Activated CD8-positive, alpha-beta memory T cell treated with anti-CD3 and anti-CD28 coated beads, Interleukin-2, amount 50 U/mL, for 24 hours (primary cell): Measurements from ENCODE around the gene ANKRD12.

Experiments used
- DNase-seq: peaks from one replicate; pipeline ENCODE4 v3.0.0-alpha.2; 2020; ENCODE audit errors: extremely low read depth

Gene ANKRD12

DNA sequence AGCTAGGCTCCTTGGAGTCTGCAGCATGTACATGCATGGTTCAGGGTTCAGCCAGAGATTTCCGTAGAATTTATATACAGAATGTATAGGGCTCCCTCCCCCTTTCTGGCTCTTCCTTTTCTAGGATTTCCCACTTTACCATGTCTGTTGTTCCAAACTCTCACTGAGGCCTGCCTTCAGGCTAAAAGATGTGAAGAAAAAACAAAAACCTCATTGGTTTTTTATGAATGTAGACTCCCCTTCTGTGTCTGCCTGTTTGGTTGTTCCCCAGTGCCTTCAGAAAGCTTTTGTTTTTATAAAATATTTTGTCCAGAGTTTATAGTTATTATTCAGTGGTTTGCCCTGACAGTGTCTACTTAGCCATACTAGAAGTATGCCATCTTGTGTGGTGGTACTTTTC is 30.5 kb upstream of the ANKRD12 start:
- DNase-seq, result no peak

DNA sequence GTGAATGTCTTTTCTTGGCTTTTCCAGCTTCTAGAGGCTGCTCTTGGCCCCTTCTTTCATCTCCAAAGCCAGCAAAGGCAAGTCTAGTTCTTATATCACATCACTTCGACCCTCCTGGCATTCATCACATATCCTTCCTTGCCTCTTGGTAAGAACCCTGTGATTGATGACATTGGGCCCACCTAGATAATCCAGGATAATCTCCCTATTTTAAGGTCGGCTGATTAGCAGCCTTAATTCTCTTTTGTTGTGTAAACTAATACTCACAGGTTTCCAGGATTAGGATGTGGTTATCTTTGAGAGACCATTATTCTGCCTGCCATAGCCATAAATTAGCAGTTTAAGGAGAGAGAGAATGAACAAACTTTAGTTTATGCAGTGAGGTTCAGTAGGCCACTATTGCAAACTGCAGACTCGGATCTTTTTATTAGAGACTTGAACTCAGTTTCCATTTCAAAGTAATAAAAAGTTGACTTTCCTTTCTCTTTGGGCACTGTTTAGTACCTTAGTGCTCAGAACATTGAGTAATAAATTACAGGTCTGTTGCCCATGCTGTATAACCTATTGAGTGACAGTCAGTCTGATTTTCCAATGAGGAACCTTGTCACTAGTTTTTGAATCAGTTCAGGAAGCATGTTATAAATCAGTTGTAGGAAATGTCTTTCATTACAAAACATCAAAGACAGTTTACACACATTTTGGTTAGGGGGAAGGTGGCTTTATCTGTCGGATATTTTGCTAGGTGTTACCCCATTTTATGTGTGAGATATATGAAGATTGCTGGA is 29.6 kb upstream of the ANKRD12 start:
- no peak for DNase-seq

DNA sequence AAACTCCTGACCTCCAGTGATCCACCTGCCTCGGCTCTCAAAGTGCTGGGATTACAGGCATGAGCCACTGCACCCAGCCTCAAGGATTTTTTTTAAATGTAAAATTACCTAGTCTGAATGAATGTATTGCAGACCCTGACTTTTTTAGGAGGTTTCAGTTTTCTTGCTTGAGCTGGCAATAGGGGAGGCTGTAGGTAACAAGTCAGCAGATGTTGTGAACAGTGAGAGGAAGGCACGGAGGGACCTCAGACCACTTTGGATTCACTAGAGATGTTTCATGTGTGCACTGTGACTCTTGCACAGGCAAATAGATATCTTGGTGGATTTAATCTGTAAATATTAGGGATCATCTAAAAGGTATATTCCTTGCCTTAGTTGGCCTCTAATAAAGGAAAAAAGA is 27.7 kb upstream of the ANKRD12 start:
- no peak for DNase-seq

DNA sequence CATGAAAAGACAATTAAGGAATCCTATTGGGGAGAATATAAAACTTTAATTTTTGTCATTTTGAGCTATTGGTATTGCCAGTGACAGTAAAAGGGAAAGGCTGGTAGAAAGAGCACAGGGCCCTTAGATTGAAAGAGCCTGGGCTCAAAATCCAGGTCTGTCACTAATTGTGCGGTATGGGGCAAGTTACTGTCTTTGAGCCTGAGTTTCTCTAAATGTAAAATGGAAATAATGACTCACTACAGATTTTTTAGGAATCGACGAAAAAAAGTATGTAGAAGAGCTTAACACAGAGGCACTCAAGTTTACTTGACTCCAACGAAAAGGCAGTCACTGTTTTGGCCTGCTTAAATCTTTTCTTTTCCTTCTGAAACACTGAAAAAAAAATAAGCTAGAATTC is 27.1 kb upstream of the ANKRD12 start:
- no peak for DNase-seq

DNA sequence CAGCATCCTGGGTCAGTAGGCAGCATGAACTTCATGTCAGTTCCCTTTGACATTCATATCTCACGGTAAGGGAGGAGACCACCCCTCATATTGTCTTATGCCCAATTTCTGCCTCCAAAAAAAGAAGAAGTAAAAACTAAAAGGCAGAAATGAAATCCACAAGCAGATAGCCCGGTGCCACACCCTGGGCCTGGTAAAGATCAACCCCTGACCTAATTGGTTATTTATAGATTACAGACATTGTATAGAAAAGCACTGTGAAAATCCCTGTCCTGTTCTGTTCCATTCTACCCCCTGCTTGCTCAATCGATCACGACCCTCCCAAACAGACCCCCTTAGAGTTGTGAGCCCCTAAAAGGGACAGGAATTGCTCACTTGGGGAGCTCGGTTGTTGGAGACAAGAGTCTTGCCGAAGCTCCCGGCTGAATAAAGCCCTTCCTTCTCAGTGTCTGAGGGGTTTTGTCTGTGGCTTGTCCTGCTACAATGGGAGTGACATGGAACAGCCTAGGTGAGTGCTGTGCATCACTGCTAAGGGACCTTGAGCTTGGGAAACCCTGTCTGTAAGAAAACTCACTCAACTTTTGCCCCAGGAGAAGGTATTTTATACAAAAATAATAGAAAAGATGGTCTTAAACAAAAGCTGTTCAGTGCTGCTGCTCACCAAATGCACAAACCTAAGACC is 23.0 kb upstream of the ANKRD12 start:
- DNase-seq, result no peak

DNA sequence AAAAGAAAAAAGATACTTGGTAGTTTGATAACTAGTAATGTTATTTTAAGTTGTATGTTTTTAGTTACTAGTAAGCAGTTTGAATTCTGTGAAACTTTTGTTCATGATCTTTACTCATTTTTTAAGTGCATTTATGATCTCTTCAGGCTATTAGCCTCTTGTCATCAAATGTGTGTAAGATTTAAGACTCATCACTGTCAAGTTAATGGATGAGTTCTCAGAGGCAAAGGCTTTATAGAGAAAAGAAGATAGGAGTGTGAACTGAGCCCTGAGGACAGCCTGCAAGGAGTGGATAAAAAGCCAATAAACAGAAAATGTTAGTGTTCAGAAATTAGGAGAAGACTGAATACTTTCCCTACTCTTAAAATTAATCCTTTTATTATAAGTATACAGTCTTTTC is 20.6 kb upstream of the ANKRD12 start:
- no peak for DNase-seq

DNA sequence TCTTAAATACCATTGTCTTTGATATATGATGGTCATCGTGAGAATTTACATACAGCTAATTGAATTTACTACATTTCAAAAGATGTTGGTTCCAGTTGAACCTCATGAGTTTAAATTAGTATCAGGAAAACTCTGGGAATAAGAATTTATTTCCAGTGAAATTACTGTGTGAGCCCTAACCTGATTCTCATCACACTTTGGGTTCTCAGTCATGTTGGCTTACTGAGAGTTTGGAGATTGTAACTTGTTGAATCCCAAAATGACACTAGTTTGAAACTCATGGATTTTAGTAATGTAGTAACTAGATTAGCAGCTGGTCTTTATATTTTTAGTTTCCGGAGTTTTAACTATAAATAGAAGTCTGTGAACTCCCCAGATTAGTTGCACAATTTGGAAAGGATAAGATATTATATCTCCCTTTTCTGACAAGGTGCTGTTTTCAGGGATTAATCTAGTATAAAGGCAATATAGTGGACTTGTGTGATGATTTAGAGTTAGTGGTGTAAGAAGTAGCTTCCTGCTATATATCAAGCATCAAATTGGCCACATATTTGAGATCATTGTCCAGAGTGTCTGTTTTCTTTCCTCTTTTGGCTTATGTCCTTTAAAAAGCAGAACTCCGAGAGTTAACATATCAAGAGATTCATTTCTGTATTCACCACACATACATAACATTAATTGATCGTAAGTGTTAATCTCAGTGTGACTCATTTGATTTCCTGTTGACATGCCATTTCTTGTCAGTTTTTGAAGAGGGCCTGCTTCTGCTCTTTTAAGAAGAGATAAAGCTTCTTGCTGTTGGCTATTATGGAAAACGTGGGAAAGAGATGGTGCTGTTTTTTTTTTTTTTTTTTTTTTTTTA is 18.4 kb upstream of the ANKRD12 start:
- no peak for DNase-seq

DNA sequence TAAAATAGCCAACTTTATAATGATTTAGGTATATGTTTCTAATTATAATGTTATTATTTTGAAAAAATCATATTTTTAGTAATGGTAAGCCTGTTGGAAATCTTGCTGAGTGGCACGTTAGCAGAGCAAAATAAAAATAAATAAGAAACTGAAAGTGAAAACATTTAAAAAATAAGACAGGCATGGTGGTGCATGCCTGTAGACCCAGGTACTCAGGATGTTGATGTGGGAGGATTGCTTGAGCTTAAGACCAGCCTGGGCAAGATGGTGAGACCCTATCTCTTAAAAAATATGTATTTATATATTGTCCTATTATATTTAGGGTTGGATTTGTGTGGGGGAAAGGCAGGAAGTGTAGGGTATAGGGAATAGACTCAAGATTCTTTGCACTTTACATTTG is 15.8 kb upstream of the ANKRD12 start:
- DNase-seq, result no peak

DNA sequence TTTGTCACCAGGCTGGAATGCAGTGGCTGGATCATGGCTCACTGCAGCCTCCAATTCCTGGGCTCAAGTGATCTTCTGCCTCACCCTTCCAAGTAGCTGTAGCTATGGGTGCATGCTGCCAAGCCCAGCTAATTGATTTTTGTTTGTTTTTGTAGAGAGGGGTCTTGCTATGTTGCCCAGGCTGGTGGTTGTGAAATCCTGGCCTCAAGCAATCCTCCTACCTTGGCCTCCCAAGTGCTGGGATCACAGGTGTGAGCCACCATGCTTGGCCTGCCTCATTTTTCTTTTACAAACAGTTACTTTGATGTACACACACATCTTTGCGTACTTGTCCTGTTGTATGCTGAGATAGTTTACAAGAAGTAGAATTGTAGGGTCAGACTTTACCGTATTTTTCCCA is 13.1 kb upstream of the ANKRD12 start:
- no peak for DNase-seq

DNA sequence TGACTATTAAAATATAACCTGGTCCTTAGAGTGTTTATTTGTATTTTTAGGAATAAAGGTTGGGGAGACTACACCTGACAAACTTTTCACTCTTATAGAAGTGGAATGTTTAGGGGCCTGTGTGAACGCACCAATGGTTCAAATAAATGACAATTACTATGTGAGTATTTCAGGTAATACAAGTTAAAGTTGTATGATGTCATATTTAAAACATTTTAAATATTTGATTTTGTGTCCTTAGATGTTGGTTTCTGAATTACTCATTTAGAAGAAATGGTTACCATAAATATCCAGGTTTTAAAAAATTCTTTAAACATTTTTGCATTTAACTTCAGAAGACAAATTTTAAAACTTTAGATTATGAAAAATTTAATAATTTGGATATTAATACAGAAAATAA is 11.8 kb upstream of the ANKRD12 start:
- DNase-seq, result no peak

DNA sequence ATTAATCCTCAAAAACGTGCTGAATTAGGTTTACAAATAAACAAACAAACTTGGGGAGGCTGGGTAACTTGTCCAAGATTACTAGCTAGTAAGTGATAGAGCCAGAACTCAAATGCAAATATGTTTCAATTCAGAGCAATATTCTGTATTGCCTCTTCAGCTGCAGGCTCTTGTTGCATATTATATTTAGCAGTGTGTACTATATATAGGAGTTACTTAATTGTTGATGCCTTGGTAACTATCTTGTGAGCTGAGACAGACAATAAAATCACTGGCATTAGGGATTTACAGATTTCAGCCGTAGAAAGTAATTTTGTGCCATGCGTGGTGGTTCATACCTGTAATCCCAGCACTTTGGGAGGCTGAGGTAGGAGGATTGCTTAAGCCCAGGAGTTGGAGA is 10.2 kb upstream of the ANKRD12 start:
- DNase-seq, result no peak

DNA sequence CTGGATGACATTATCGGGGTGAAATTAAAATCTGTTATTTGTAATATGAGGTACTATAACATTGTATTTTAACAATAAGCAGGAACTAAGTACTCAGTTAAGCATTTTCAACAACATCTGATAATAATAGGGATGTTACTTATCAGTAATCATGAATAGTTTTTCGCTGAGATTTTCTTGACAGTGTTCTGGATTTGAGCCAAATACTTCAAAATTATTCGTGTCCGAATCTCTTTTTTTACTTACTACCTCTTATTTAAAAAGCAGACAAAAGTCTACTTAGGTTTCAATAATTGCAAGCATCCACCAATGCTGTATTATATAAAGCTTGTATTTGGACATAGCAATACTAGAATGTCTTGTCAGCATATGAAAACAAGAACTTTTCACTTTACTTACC is 6.4 kb upstream of the ANKRD12 start:
- DNase-seq, result no peak

DNA sequence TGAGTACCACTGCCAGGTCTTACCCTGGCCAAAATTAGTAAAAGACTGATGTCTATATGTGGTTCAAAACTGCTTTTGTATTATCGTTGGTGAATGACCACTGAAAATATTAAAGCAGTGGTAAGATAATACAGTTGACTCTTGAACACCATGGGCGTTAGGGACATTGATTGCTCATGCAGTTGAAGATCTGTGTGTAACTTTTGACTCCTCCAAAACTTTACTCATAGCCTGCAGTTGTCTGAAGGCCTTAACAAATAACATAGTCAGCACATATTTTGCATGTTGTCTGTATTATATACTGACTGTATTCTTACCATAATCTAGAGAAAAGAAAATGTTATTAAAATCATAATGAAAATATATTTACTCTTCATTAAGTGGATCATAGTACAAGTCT is 5.8 kb upstream of the ANKRD12 start:
- no peak for DNase-seq

DNA sequence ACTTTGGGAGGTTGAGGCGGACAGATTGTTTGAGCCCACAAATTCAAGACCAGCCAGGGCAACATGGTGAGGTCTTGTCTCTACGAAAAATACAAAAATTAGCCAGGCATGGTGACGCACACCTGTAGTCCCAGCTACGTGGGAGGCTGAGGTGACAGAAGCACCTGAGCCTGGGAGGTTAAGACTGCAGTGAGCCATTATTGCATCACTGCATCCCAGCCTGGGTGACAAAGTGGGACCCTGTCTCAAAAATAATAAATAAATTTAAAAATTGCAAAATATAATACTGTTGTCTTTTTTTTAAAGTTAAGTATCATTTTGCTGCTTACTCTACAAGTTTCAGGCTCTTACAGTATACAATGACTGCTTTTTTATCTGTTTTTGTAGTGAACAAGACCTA is 4.0 kb upstream of the ANKRD12 start:
- no peak for DNase-seq

DNA sequence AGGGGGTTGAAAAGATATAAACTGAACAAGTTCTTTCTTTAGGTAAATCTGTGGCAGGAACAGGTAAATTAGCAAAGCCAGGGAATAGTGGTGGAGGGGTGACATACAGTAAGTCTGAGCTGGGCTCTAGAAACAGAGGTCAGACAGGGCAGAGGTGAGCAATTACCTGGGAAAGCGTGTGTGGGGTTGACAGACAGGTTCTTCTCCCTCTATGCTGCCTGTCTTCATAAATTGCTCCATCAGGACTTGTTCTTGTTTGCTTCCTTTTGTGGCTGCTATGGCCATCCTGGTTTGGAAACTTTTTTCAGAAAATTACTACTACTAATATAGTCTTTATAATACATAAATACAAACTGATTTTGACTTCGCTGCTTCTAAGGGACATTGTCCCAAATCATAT is 3.4 kb upstream of the ANKRD12 start:
- no peak for DNase-seq

DNA sequence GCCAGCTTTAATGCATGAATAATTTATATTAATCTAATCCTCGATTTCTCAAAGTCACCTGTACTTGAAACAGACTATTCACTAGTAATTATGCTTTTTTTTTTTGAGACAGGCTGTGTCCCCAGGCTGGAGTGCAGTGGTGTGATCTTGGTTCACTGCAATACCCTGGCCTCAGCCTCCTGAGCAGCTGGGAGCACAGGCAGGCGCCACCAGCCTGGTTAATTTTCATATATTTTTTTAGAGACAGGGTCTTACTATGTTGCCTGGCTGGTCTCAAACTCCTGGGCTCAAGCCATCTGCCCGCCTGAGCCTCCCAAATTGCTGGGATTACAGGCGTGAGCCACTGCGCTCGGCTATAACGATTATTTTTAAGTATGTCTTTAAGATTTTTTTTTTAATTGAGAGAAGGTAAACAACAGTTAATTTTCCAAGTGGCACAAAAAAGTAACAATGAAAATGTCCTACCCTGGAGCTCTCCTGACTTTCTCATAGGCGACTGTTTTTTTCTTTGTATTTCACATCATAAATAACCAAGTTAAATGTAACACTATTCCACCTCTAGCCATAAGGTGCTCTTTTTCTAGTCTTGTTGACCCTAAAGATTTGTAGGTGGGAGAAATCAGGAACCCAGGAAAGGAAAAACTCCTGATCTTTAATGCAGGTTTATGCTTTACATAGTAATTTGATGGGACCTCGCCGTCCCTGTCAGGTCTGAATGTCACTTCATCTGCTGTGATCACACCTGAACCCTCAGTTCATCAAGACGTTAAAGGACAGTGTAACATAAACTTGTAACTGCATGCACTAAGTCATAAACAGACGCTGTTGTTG is 1.3 kb upstream of the ANKRD12 start:
- DNase-seq, result no peak

DNA sequence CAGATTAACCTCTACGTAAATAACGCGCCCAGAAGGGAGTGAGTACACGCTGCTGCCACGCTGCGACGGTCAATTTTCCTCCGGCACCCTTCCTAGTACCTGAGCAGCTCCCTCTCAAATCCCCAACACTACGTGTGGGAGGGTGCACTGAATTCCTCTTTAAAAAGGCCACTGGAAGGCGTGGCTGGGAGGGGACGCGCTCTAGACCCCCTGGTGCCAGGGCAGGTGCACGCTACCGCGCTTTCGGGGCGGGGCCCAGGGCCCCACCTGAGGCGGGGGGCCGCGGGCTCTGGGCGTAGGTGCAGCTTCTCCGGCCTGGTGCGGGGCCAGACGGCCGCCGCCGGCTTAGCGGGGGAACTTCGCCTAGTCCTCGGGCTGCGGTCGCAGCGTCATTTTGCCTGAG is 668 bp upstream of the ANKRD12 start:
- DNase-seq, result no peak

DNA sequence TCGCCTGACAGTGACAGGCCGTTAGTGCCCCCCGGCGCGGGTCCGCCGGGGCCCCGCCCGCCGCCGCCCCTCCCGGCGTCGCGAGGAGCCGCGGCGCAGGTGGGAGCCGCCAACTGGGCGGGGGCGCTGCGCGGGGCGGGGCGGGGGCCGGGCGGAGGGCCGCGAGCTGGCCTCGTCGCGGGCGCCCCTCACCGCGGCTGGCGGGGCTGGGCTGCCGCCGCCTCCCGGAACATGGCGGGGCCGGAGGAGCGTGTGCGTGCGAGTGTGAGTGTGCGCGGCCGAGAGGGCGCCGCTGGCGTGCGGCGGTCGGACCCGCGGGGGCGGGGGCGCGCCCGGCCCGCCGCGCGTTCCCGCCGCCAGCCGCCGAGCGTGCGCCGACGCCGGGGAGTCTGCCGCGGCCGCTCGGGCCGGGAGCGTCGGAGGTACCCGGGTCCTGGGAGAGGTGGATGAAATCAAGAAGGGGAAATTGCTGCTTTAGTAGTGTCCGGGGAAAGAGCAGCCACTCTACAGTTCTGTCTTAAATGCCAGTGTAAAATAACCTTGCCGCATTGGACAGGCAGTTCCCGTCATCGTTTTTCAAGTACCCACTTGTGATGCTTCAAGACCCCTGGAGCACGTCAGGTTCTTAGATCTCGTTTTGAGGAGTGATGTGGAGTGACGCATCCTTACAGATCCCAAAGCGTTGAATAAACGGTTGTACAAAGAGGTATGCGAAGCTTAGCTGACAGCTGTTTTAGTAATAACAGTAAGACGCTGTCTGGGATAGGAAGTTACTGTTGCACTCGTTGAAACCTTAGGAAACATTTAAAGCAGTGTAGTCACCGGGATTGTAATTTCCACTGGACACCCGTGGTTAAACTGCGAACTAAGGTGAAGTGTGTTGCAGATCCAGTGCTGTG is 836 bp downstream of the ANKRD12 start:
- no peak for DNase-seq

DNA sequence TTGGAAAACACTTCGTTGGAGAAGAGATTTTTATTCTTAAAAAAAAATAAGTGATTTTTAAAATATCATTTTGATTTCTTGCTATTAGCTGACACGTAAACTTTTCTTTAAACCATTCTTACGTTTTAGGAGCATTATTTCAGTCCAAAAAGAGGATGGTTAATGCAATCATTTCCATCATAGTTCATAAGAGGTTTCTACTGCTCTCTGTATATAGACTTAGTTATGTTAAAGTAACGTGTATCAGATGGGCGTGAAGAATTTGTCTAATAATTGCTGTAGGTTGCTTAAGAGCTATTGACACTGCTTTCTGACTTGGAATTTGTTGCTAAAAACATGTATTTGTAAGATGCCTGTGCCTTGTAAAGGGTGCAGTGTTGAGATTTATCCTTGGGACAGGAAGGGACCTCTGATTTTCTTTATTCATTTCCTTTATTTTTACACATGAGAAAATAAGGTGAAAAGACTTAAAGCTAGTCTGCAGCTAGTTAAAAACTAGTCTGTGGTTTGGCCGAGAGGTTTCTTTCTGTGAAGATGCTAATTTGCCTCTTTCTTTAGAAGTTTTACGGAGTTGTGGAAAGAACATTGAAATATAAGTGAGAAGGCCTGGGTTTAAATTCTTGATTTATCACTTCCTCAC is 2.9 kb downstream of the ANKRD12 start:
- no peak for DNase-seq

DNA sequence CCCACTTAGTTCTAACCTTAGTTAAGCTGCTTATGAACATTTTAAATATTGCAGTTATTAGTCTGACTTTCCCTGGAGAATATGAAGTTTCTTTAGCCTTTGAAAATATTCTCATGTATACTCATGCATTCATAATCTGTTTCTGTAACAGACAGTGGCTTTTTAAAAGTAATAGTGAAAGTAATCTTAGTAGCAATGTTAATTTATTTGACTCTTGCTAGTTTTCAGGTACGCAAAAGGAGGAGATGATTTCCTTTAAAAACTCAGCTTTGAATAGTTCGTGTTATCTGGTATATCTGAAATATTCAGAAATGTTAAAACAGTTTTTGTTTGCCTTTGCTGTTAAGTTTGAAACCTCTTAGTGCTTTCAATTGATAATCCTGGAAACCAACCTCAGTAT is 3.8 kb downstream of the ANKRD12 start:
- no peak for DNase-seq
